ENCODE measurements around the gene STAB1.

The STAB1 gene

DNA sequence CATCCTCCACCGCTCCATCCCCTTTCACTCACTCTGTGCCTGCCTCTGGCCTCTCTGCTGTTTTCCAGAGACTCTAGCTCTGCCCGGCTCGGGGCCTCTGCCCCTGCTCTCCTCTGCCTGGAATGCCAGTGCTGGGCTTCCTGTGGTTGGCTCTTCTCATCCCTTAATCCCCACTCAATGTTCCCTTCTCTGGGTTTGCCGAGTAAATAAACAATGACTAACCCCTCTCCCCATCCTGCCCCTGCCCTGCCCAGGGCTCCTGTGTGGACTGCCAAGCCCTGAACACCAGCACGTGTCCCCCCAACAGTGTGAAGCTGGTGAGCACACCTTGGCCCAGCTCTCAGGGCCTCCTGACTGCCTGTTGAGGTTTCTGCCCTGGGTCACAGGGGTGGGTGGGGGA, 12.2 kb downstream of the STAB1 start:
- DNase-seq: no peak

- DNase-seq: no peak
These were observed 14.7 kb downstream of the STAB1 start for GRCh38 chr3:52509753-52510328.

- no peak for DNase-seq
These were observed 16.4 kb downstream of the STAB1 start for GRCh38 chr3:52511509-52511908.

GRCh38 chr3:52512105-52512504, 17.0 kb downstream of the STAB1 start:
- DNase-seq: no peak

DNA sequence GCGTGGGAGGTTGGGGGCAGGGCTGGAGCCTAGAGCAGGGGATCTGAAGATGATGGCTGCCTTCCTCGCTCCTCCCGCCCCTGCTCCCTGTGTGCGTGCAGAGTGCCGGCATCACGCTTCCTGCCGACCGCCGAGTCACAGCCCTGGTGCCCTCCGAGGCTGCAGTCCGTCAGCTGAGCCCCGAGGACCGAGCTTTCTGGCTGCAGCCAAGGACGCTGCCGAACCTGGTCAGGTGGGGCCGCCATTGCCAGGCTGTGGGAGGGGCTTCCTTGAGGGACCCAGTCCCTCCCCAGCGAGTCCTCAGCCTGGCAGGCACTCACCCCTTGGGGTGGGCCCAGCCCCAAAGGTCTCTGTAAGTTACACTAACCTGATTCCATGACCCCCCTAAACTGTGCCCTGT, 17.6 kb downstream of the STAB1 start:
- DNase-seq: no peak

GRCh38 chr3:52513281-52513680, 18.1 kb downstream of the STAB1 start:
- DNase-seq: no peak

GRCh38 chr3:52514576-52514975, 19.4 kb downstream of the STAB1 start:
- no peak for DNase-seq

- DNase-seq: no peak
These were observed 20.1 kb downstream of the STAB1 start for GRCh38 chr3:52515192-52515591.

- no peak for DNase-seq
These were observed 21.5 kb downstream of the STAB1 start for GRCh38 chr3:52516509-52517195.

DNA sequence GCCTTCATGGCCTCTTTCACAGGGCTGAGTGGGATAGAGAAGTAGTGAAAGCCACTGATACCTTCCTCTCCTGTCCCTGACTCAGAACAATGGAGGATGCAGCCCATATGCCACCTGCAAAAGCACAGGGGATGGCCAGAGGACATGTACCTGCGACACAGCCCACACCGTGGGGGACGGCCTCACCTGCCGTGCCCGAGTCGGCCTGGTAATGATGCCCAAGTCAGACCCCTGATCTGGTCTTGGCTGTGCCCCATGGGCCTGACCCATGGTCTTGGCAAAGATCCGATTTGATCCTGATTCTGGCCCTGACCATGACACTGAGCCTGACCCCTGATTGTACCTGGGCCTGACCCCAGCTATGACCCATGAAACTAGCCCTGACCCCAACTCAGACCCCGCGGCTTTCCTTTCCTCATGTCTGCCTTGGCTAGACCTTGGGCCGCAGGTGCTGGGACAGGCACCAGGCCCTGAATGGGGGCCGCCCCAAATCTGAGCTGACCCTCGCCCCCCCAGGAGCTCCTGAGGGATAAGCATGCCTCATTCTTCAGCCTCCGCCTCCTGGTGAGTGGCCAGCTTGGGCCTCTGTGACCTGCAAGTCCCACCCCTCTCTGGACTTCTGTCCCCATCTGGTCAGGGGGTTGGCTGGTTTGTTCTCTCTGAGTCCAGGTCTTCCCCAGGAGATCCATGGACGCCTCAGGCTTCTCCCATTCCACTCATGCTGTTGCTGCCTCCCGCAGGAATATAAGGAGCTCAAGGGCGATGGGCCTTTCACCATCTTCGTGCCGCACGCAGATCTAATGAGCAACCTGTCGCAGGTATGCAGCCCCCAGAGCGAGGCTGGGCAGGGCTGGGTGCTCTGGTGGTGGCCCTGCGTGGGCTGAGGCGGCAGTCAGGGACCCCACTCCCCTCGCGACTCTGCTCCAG, 22.9 kb downstream of the STAB1 start:
- DNase-seq: no peak

DNA sequence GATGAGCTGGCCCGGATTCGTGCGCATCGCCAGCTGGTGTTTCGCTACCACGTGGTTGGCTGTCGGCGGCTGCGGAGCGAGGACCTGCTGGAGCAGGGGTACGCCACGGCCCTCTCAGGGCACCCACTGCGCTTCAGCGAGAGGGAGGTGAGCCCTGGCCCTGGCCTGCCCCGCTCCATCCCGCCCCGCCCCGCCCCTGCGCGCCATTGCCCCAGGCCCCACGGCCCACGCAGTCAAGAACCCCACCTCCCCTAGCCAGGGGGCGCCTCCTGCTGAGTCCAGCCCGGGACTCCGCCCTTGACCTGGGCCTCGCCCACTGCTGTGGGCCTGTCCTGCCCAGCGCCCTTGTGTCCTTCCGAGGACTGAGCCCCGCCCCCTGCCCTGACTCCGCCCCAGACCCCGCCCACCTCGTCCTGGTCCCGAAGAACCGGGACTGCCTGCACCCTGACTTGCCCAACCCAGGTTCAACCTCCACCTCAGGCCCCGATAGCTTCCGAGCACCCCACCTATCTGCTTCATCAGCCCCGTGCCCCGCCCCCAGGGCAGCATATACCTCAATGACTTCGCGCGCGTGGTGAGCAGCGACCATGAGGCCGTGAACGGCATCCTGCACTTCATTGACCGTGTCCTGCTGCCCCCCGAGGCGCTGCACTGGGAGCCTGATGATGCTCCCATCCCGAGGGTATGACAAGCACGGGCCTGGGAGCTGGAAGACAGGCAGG, 23.7 kb downstream of the STAB1 start:
- DNase-seq: no peak

DNA sequence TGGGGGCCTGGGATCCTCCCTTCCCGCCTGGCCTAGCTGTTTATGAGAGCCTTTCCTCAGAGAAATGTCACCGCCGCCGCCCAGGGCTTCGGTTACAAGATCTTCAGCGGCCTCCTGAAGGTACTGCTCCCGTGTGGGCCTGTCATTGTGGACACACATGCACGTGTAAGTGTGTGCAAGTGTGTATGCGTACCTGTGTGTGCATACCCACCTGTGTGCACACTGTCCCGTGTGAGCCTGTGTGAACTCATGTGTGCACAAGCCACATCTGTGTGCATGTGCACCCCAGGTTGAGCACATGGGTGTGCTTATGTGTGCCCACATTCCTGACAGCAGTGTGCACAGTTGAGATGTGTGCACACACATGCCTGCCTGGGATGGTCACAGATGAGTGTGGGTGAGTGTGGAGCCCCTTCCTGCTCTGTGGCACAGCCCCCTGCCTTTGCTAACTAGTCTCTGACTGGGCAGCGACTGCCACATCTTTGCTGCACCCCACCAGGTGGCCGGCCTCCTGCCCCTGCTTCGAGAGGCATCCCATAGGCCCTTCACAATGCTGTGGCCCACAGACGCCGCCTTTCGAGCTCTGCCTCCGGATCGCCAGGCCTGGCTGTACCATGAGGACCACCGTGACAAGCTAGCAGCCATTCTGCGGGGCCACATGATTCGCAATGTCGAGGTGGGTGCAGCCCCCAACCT, 24.5 kb downstream of the STAB1 start:
- no peak for DNase-seq

DNA sequence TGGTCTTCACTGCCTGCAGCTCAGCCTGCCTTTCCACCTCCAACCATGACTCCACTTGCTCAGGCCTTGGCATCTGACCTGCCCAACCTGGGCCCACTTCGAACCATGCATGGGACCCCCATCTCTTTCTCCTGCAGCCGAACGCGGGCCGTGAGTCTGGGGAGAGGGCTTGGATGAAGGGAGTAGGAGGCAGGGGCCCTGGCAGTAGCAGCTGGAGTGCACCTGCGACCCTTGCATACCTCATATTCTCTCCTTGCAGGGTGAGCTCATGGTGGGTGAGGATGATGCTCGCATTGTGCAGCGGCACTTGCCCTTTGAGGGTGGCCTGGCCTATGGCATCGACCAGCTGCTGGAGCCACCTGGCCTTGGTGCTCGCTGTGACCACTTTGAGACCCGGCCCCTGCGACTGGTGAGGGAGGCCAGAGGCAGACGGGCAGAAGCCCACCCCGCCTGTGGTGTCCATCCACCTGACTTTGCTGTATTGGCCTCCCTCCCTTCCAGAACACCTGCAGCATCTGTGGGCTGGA, 25.1 kb downstream of the STAB1 start:
- DNase-seq: no peak

DNA sequence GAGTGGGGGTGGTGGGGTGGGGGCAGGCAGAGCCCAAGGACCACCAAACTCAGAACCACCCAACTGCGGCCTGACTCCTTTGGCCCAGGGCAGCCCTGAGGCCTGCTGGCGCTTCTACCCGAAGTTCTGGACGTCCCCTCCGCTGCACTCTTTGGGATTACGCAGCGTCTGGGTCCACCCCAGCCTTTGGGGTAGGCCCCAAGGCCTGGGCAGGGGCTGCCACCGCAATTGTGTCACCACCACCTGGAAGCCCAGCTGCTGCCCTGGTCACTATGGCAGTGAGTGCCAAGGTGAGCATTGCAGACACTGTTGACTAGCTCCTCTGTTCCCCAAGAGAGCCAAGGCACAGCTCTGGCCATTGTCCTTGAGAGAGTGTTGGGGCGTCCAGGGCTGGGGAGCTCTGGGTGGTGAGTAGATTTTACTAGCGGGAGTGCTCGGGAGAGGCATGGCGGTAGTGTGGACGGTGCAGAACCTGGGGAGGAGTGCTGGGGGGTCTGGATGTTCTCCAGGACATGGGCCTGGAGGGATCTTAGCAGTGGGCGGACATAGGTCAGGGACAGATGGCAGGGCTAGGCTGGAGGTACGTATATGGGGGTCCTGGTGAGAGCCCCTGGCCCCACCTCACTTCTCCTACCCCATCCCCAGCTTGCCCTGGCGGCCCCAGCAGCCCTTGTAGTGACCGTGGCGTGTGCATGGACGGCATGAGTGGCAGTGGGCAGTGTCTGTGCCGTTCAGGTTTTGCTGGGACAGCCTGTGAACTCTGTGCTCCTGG, 25.8 kb downstream of the STAB1 start:
- DNase-seq: no peak

GRCh38 chr3:52521488-52521824, 26.3 kb downstream of the STAB1 start:
- DNase-seq: no peak

- no peak for DNase-seq
These were observed 26.9 kb downstream of the STAB1 start for GRCh38 chr3:52521881-52522650.

- DNase-seq: no peak
These were observed 27.6 kb downstream of the STAB1 start for GRCh38 chr3:52522651-52523251.

GRCh38 chr3:52523386-52524257, 28.5 kb downstream of the STAB1 start:
- DNase-seq: no peak

DNA sequence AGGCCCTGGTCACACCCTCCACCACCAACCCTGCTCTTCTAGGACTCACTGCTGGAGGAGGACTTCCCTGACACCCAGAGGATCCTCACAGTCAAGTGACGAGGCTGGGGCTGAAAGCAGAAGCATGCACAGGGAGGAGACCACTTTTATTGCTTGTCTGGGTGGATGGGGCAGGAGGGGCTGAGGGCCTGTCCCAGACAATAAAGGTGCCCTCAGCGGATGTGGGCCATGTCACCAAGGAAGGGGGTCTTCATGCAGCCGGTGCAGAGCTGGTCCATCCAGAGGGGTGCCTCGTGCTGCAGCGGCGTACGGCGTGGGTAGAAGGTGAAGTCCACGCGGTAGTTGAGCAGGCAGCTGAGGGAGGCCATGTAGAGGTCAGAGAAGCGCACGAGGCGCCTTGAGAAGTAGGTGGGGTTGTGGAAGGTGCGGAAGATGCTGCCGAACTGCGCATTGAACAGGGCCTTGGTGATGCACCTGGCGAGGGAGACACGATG, 29.2 kb downstream of the STAB1 start:
- DNase-seq: no peak
